Activated T-helper 2 cell treated with anti-CD3 and anti-CD28 coated beads, Interferon-gamma antibody, Interleukin-2, Interleukin-4, amounts not matched to agents 10 μg/mL and 5 μg/mL and 100 μg/mL, durations not matched to agents 14 hours and 24 hours and 36 hours (primary cell): ENCODE results near the gene NAT10. TPM values are rescaled to one million over a fixed set of nuclear protein-coding genes. Genes with fewer than 3 reads are reported as not detected.
"Not testable (repeated sequence)": the region's sequence is repeated elsewhere in the genome, so short reads cannot be mapped to it uniquely, and the experiment has no call there.

Experiments used
- DNase-seq: peaks from one replicate; pipeline ENCODE4 v3.0.0; 2021; ENCODE audit warnings: low spot score
- H3K27ac Mint-ChIP-seq: one replicate; pipeline ENCODE4 v1.8.0; 2021; ENCODE audit warnings: mixed read lengths
- H3K27me3 Mint-ChIP-seq: one replicate; pipeline ENCODE4 v1.8.0; 2021; ENCODE audit warnings: low read depth, mixed read lengths
- H3K36me3 Mint-ChIP-seq: one replicate; pipeline ENCODE4 v1.8.0; 2021; ENCODE audit warnings: low read depth, mixed read lengths
- H3K4me1 Mint-ChIP-seq: one replicate; pipeline ENCODE4 v1.8.0; 2021; ENCODE audit warnings: low read depth, mixed read lengths
- H3K4me3 Mint-ChIP-seq: one replicate; pipeline ENCODE4 v1.8.0; 2021; ENCODE audit warnings: low read depth, mild to moderate bottlenecking, moderate library complexity, mixed read lengths
- H3K9me3 Mint-ChIP-seq: one replicate; pipeline ENCODE4 v1.8.0; 2021; ENCODE audit warnings: mixed read lengths
- intact Hi-C: fragments of 100-400 bp; cut with micrococcal nuclease; formaldehyde crosslinking; loops from one replicate; pipeline ENCODE4 v1.15.1; 2023
- total RNA-seq: library from RNA; stranded (reverse); gene quantifications from 2 replicates; pipeline ENCODE4 v1.2.3, GENCODE V29; 2022

The NAT10 gene
- total RNA-seq, 1 donor from 2014 or later, result 124 TPM

- DNase-seq, result no peak
- Mint-ChIP-seq H3K9me3 (no peaks in the 10 kb centered on the region), H3K36me3 (peaks cover 37% of the 10 kb centered on the region), H3K4me1 (peaks cover 10% of the 10 kb centered on the region), H3K4me3 (no peak overlapping the region), H3K27ac (no peak overlapping the region), H3K27me3 (no peaks in the 10 kb centered on the region)
- intact Hi-C loops, result loop anchor here (10.0 kb wide), 1 partner anchor 326 kb away; no protein-coding TSS in a partner anchor
Measured at GRCh38 chr11:34168642-34169420, 63.4 kb downstream of the NAT10 start.

GRCh38 chr11:34169686-34170085, 64.3 kb downstream of the NAT10 start:
- H3K9me3 Mint-ChIP-seq, result no peaks in the 10 kb centered on the region
- no peak overlapping the region for H3K27ac Mint-ChIP-seq
- peaks cover 33% of the 10 kb centered on the region for H3K36me3 Mint-ChIP-seq
- no peak for DNase-seq
- intact Hi-C loops, result loop anchor here (10.0 kb wide), 1 partner anchor 325 kb away; no protein-coding TSS in a partner anchor
- H3K4me3 Mint-ChIP-seq, result no peak overlapping the region
- H3K4me1 Mint-ChIP-seq, result peaks cover 15% of the 10 kb centered on the region
- no peaks in the 10 kb centered on the region for H3K27me3 Mint-ChIP-seq

GRCh38 chr11:34173050-34173449, 67.6 kb downstream of the NAT10 start:
- intact Hi-C loops, result no loop called here

GRCh38 chr11:34174412-34175041, 69.1 kb downstream of the NAT10 start:
- DNase-seq, result peak; percentile 72
- H3K27ac Mint-ChIP-seq, result peak overlapping the region; percentile 49

More at GRCh38 chr11:34173050-34173449, 67.6 kb downstream of the NAT10 start:
- H3K27me3 Mint-ChIP-seq, result no peaks in the 10 kb centered on the region
- peaks cover 23% of the 10 kb centered on the region for H3K36me3 Mint-ChIP-seq
- no peak for DNase-seq
- no peak overlapping the region for H3K27ac Mint-ChIP-seq
- H3K4me1 Mint-ChIP-seq, result peaks cover 39% of the 10 kb centered on the region
- no peak overlapping the region for H3K4me3 Mint-ChIP-seq
- H3K9me3 Mint-ChIP-seq, result no peaks in the 10 kb centered on the region

GRCh38 chr11:34175284-34176019, 70.0 kb downstream of the NAT10 start:
- Mint-ChIP-seq H3K9me3 (no peaks in the 10 kb centered on the region), H3K4me3 (peak overlapping the region; percentile 62), H3K27ac (peak overlapping the region; percentile 49), H3K27me3 (no peaks in the 10 kb centered on the region), H3K36me3 (peaks cover 16% of the 10 kb centered on the region), H3K4me1 (peaks cover 49% of the 10 kb centered on the region)
- intact Hi-C loops, result loop anchor here (1.0 to 2.0 kb wide), 4 partner anchors 39 to 179 kb away; no protein-coding TSS in a partner anchor
- no peak for DNase-seq

More at GRCh38 chr11:34174412-34175041, 69.1 kb downstream of the NAT10 start:
- Mint-ChIP-seq H3K4me1 (peaks cover 46% of the 10 kb centered on the region), H3K9me3 (no peaks in the 10 kb centered on the region), H3K36me3 (peaks cover 24% of the 10 kb centered on the region), H3K27me3 (no peaks in the 10 kb centered on the region), H3K4me3 (peak overlapping the region; percentile 62)
- intact Hi-C loops, result loop anchor here (1.0 to 2.0 kb wide), 5 partner anchors 40 to 185 kb away; no protein-coding TSS in a partner anchor

GRCh38 chr11:34176751-34177209, 71.4 kb downstream of the NAT10 start:
- intact Hi-C loops, result no loop called here
- Mint-ChIP-seq H3K4me1 (peaks cover 54% of the 10 kb centered on the region), H3K36me3 (peaks cover 7% of the 10 kb centered on the region), H3K4me3 (no peak overlapping the region), H3K27me3 (no peaks in the 10 kb centered on the region), H3K9me3 (no peaks in the 10 kb centered on the region), H3K27ac (peak overlapping the region; percentile 0)
- no peak for DNase-seq

GRCh38 chr11:34178209-34178821, 72.9 kb downstream of the NAT10 start:
- Mint-ChIP-seq H3K36me3 (peaks cover 4% of the 10 kb centered on the region), H3K27ac (no peak overlapping the region), H3K9me3 (no peaks in the 10 kb centered on the region), H3K27me3 (no peaks in the 10 kb centered on the region), H3K4me3 (no peak overlapping the region), H3K4me1 (peaks cover 62% of the 10 kb centered on the region)
- intact Hi-C loops, result no loop called here
- DNase-seq, result no peak

- no peak overlapping the region for H3K4me3 Mint-ChIP-seq
- no peaks in the 10 kb centered on the region for H3K9me3 Mint-ChIP-seq
- intact Hi-C loops, result no loop called here
- H3K4me1 Mint-ChIP-seq, result peaks cover 58% of the 10 kb centered on the region
- DNase-seq, result no peak
- peak overlapping the region; percentile 1 for H3K27ac Mint-ChIP-seq
- H3K27me3 Mint-ChIP-seq, result no peaks in the 10 kb centered on the region
- peaks cover 4% of the 10 kb centered on the region for H3K36me3 Mint-ChIP-seq
Measured at GRCh38 chr11:34179026-34179675, 73.7 kb downstream of the NAT10 start.

- Mint-ChIP-seq H3K9me3 (no peaks in the 10 kb centered on the region), H3K4me3 (no peak overlapping the region), H3K36me3 (peaks cover 9% of the 10 kb centered on the region), H3K4me1 (peaks cover 53% of the 10 kb centered on the region), H3K27ac (peak overlapping the region; percentile 52), H3K27me3 (no peaks in the 10 kb centered on the region)
- intact Hi-C loops, result no loop called here
- DNase-seq, result no peak
Measured at GRCh38 chr11:34180040-34180813, 74.8 kb downstream of the NAT10 start.

GRCh38 chr11:34180814-34181165, 75.4 kb downstream of the NAT10 start:
- peaks cover 50% of the 10 kb centered on the region for H3K4me1 Mint-ChIP-seq
- intact Hi-C loops, H3K9me3 Mint-ChIP-seq, DNase-seq, H3K4me3 Mint-ChIP-seq, H3K27me3 Mint-ChIP-seq: not testable (repeated sequence)
- H3K36me3 Mint-ChIP-seq, result peaks cover 11% of the 10 kb centered on the region
- H3K27ac Mint-ChIP-seq, result peak overlapping the region; percentile 49

- Mint-ChIP-seq H3K4me1 (peaks cover 48% of the 10 kb centered on the region), H3K36me3 (peaks cover 11% of the 10 kb centered on the region), H3K9me3 (no peaks in the 10 kb centered on the region), H3K4me3 (no peak overlapping the region), H3K27ac (peak overlapping the region; percentile 49), H3K27me3 (no peaks in the 10 kb centered on the region)
- intact Hi-C loops, result no loop called here
- no peak for DNase-seq
Measured at GRCh38 chr11:34181251-34181650, 75.8 kb downstream of the NAT10 start.
